Stimulated activated CD4-positive, alpha-beta T cell treated with anti-CD3 and anti-CD28 coated beads, TNF-alpha, amount 100 ng/mL, for 4 hours (primary cell): Measurements from ENCODE around the gene NTM.

ENCODE experiments used
- DNase-seq, 3 experiments: peaks; one replicate each; pipeline ENCODE4 v3.0.0-alpha.2; 2020; ENCODE audit warnings: low read depth in 3 of 3

NTM gene

GRCh38 chr11:132206993-132207392, 836.6 kb downstream of the NTM start:
- no peak for DNase-seq

GRCh38 chr11:132208477-132209055, 838.2 kb downstream of the NTM start:
- DNase-seq: no peak

GRCh38 chr11:132211479-132211878, 841.1 kb downstream of the NTM start:
- DNase-seq: no peak

- no peak for DNase-seq
Measured at GRCh38 chr11:132217856-132218255, 847.4 kb downstream of the NTM start.

GRCh38 chr11:132220474-132220873, 850.1 kb downstream of the NTM start:
- DNase-seq: no peak

- DNase-seq: no peak
Measured at GRCh38 chr11:132222345-132222744, 851.9 kb downstream of the NTM start.

GRCh38 chr11:132226522-132226921, 856.1 kb downstream of the NTM start:
- DNase-seq: no peak

- DNase-seq: no peak
Measured at GRCh38 chr11:132228746-132229325, 858.4 kb downstream of the NTM start.

- no peak for DNase-seq
Measured at GRCh38 chr11:132231656-132232347, 861.4 kb downstream of the NTM start.

- DNase-seq: no peak
Measured at GRCh38 chr11:132234878-132235277, 864.5 kb downstream of the NTM start.

GRCh38 chr11:132237781-132238180, 867.4 kb downstream of the NTM start:
- no peak for DNase-seq

- no peak for DNase-seq
Measured at GRCh38 chr11:132238331-132238866, 868.0 kb downstream of the NTM start.

GRCh38 chr11:132240374-132240773, 870.0 kb downstream of the NTM start:
- DNase-seq: no peak

GRCh38 chr11:132242632-132243031, 872.2 kb downstream of the NTM start:
- no peak for DNase-seq

- no peak for DNase-seq
Measured at GRCh38 chr11:132244846-132245245, 874.4 kb downstream of the NTM start.

GRCh38 chr11:132245403-132246385, 875.3 kb downstream of the NTM start:
- DNase-seq: no peak

GRCh38 chr11:132248580-132248979, 878.2 kb downstream of the NTM start:
- no peak for DNase-seq

- DNase-seq: no peak
Measured at GRCh38 chr11:132249256-132249655, 878.8 kb downstream of the NTM start.

GRCh38 chr11:132251061-132251460, 880.6 kb downstream of the NTM start:
- no peak for DNase-seq

GRCh38 chr11:132253469-132254264, 883.3 kb downstream of the NTM start:
- DNase-seq: no peak

- no peak for DNase-seq
Measured at GRCh38 chr11:132254906-132255305, 884.5 kb downstream of the NTM start.
